ENCODE data around the gene LRRC9. TPM values are rescaled to one million over a fixed set of nuclear protein-coding genes. Genes with fewer than 3 reads are reported as not detected.
"Not testable (repeated sequence)": the region's sequence is repeated elsewhere in the genome, so short reads cannot be mapped to it uniquely, and the experiment has no call there.

Gene LRRC9
- total RNA-seq, 1 experiment from 2014 or later = 0.20 TPM

- DNase-seq (ENCODE audit: extremely low read depth, low read depth) = no peak
These were observed 25.0 kb downstream of the LRRC9 start for GRCh38 chr14:59944909-59945308.

GRCh38 chr14:59952141-59952540, 32.2 kb downstream of the LRRC9 start:
- DNase-seq (ENCODE audit: extremely low read depth, low read depth) = not testable (repeated sequence)

GRCh38 chr14:59957890-59958289, 37.9 kb downstream of the LRRC9 start:
- not testable (repeated sequence) for DNase-seq (ENCODE audit: extremely low read depth, low read depth)

- DNase-seq (ENCODE audit: extremely low read depth, low read depth) = no peak
These were observed 39.7 kb downstream of the LRRC9 start for GRCh38 chr14:59959668-59960067.

- DNase-seq (ENCODE audit: extremely low read depth, low read depth) = no peak
These were observed 41.6 kb downstream of the LRRC9 start for GRCh38 chr14:59961518-59962062.

GRCh38 chr14:59964251-59965007, 44.5 kb downstream of the LRRC9 start:
- no peak for DNase-seq (ENCODE audit: extremely low read depth, low read depth)

- peak; percentile 26 for DNase-seq (ENCODE audit: extremely low read depth, low read depth)
These were observed 49.4 kb downstream of the LRRC9 start for GRCh38 chr14:59969319-59969718.

GRCh38 chr14:59981564-59981963, 61.6 kb downstream of the LRRC9 start:
- DNase-seq (ENCODE audit: extremely low read depth, low read depth) = no peak

- no peak for DNase-seq (ENCODE audit: extremely low read depth, low read depth)
These were observed 63.1 kb downstream of the LRRC9 start for GRCh38 chr14:59983048-59983447.

- DNase-seq (ENCODE audit: extremely low read depth, low read depth) = no peak
These were observed 66.7 kb downstream of the LRRC9 start for GRCh38 chr14:59986556-59987059.

- no peak for DNase-seq (ENCODE audit: extremely low read depth, low read depth)
These were observed 77.5 kb downstream of the LRRC9 start for GRCh38 chr14:59997449-59997848.

GRCh38 chr14:59997966-59998365, 78.0 kb downstream of the LRRC9 start:
- no peak for DNase-seq (ENCODE audit: extremely low read depth, low read depth)

GRCh38 chr14:59998564-59998963, 78.6 kb downstream of the LRRC9 start:
- DNase-seq (ENCODE audit: extremely low read depth, low read depth) = no peak

GRCh38 chr14:60002819-60003492, 83.0 kb downstream of the LRRC9 start:
- no peak for DNase-seq (ENCODE audit: extremely low read depth, low read depth)

GRCh38 chr14:60003991-60004390, 84.0 kb downstream of the LRRC9 start:
- DNase-seq (ENCODE audit: extremely low read depth, low read depth) = no peak

GRCh38 chr14:60008042-60008441, 88.1 kb downstream of the LRRC9 start:
- DNase-seq (ENCODE audit: extremely low read depth, low read depth) = no peak

- not testable (repeated sequence) for DNase-seq (ENCODE audit: extremely low read depth, low read depth)
These were observed 90.3 kb downstream of the LRRC9 start for GRCh38 chr14:60010263-60010662.

- no peak for DNase-seq (ENCODE audit: extremely low read depth, low read depth)
These were observed 94.5 kb downstream of the LRRC9 start for GRCh38 chr14:60014402-60014801.

GRCh38 chr14:60021619-60022018, 101.7 kb downstream of the LRRC9 start:
- no peak for DNase-seq (ENCODE audit: extremely low read depth, low read depth)

- no peak for DNase-seq (ENCODE audit: extremely low read depth, low read depth)
These were observed 105.6 kb downstream of the LRRC9 start for GRCh38 chr14:60025571-60025970.

- DNase-seq (ENCODE audit: extremely low read depth, low read depth) = no peak
These were observed 115.2 kb downstream of the LRRC9 start for GRCh38 chr14:60035177-60035576.

GRCh38 chr14:60047976-60048375, 128.0 kb downstream of the LRRC9 start:
- DNase-seq (ENCODE audit: extremely low read depth, low read depth) = not testable (repeated sequence)

All from NCI-H460 (cell line).